ENCODE results near the gene PCDHGB5. TPM values are rescaled to one million over a fixed set of nuclear protein-coding genes. Genes with fewer than 3 reads are reported as not detected.

Gene PCDHGB5
- total and polyA plus RNA-seq, 2 of the 13 experiments (the other 11 are each of a cell fraction or from before 2014, with no cell fraction given): 0.08 to 0.44 TPM

- no peak overlapping the region for H3K9ac ChIP-seq (ENCODE audit: insufficient read depth, low read depth, low read length)
- BruUV-seq (replicated peaks): no TSS peak
- FAIRE-seq (no peak), DNase-seq (ENCODE audit: low spot score) (no peak), ATAC-seq (no peak)
- no peak overlapping the region for H3K27ac ChIP-seq (ENCODE audit: extremely low read length, insufficient read depth, low read length)
- H4K20me1 ChIP-seq (ENCODE audit: insufficient read depth, low read length): no peaks in the 10 kb centered on the region
- no peak overlapping the region for H2AFZ ChIP-seq (ENCODE audit: low read length)
- peaks cover 27% of the 10 kb centered on the region; the same call in 1 of the 2 replicates for H3K9me3 ChIP-seq (ENCODE audit: low read length)
- no peak overlapping the region for H3K4me2 ChIP-seq (ENCODE audit: low read depth, low read length)
- H3K27me3 ChIP-seq (ENCODE audit: control insufficient read depth in 1 of 2, insufficient read depth in 2 of 2, low read length in 2 of 2): no peaks in the 10 kb centered on the region; a peak in 1 of 5 replicates
- H3K4me3 ChIP-seq (replicated peaks in 1 of 3; ENCODE audit: insufficient read depth in 1 of 3, low read depth in 2 of 3, low read length in 3 of 3): no peak overlapping the region
- no peaks in the 10 kb centered on the region for H3K79me2 ChIP-seq (ENCODE audit: insufficient read depth, low read length)
- H3K4me1 ChIP-seq (ENCODE audit: insufficient read depth, low read length): no peaks in the 10 kb centered on the region
- TF ChIP-seq KAT8 (CRISPR knock-in tag; IDR thresholded peaks at IDR 0.05) (no peak), ZBTB7B (CRISPR knock-in tag; IDR thresholded peaks at IDR 0.05) (no peak), ZNF354B (CRISPR knock-in tag; IDR thresholded peaks at IDR 0.05) (no peak), REL (CRISPR knock-in tag; conservative IDR thresholded peaks at IDR 0.05) (no peak), ZNF138 (CRISPR knock-in tag; IDR thresholded peaks at IDR 0.05; ENCODE audit: low read depth) (no peak), FOXA1 (IDR thresholded peaks at IDR 0.05) (no peak), FOXA1 (CRISPR knock-in tag; IDR thresholded peaks at IDR 0.05) (no peak), MTA1 (CRISPR knock-in tag; IDR thresholded peaks at IDR 0.05; ENCODE audit: borderline replicate concordance) (no peak), ZNF329 (CRISPR knock-in tag; IDR thresholded peaks at IDR 0.05; ENCODE audit: low read depth) (no peak), ZNF383 (CRISPR knock-in tag; IDR thresholded peaks at IDR 0.05; ENCODE audit: borderline replicate concordance) (no peak), MAFK (conservative IDR thresholded peaks at IDR 0.05 in 1 of 2, IDR thresholded peaks at IDR 0.05 in 1 of 2; ENCODE audit: low read length in 2 of 2) (no peak), ZBTB43 (CRISPR knock-in tag; conservative IDR thresholded peaks at IDR 0.05) (no peak), RARA (CRISPR knock-in tag; IDR thresholded peaks at IDR 0.05) (no peak), PRMT3 (CRISPR knock-in tag; IDR thresholded peaks at IDR 0.05; ENCODE audit: borderline replicate concordance, low read depth) (no peak), SRY (CRISPR knock-in tag; IDR thresholded peaks at IDR 0.05) (no peak)
- POLR2A ChIA-PET: no interaction called here
- CTCF ChIA-PET (ENCODE audit: low intra/inter-chr PET ratio, low total read pairs): no interaction called here
- no peaks in the 10 kb centered on the region for H3K36me3 ChIP-seq (replicated peaks in 1 of 2; ENCODE audit: control insufficient read depth in 1 of 2, insufficient read depth in 2 of 2, low read length in 2 of 2)
- intact Hi-C loops (cut with micrococcal nuclease; ENCODE audit: unreplicated experiment) (no loop called here), in situ Hi-C loops (cut with HindIII; ENCODE audit: extremely low pct_ligation_motif_present, low pct_unique_long_range_greater_than_20kb) (no loop called here)
- whole genome bisulfite sequencing (ENCODE audit: low lambda C conversion rate): 89% methylated on average over 54 of the region's 61 CpGs
Observed at GRCh38 chr5:141399555-141400258, 2.0 kb downstream of the PCDHGB5 start.
